Uterus (tissue), 4 donors: ENCODE results near the gene PTPRQ. TPM values are rescaled to one million over a fixed set of nuclear protein-coding genes. Genes with fewer than 3 reads are reported as not detected.

Experiments
- DNase-seq, 2 donors: peaks; one replicate each; pipeline ENCODE4 v3.0.0-alpha.2; 2019 to 2020
- H3K27ac ChIP-seq, 2 donors: fragments of 200-600 bp; sonication (generic); 1 replicate in 1 of 2; 2 replicates in 1 of 2; pipeline ENCODE4 v1.5.1; 2016 to 2018
- H3K27me3 ChIP-seq, 2 donors: fragments of 200-600 bp; sonication (generic); one replicate each; pipeline ENCODE4 v1.5.1; 2018 to 2019; ENCODE audit warnings: control low read depth in 1 of 2
- H3K36me3 ChIP-seq, 2 donors: fragments of 200-600 bp; sonication (generic); one replicate each; pipeline ENCODE4 v1.5.1; 2019; ENCODE audit warnings: control low read depth in 1 of 2
- H3K4me1 ChIP-seq, 2 donors: fragments of 200-600 bp; sonication (generic); one replicate each; pipeline ENCODE4 v1.5.1; 2018 to 2019; ENCODE audit warnings: control low read depth in 1 of 2
- H3K4me3 ChIP-seq, 2 donors: fragments of 200-600 bp; sonication (generic); 1 replicate in 1 of 2; 2 replicates in 1 of 2; pipeline ENCODE4 v1.5.1; 2018 to 2019; ENCODE audit warnings: mild to moderate bottlenecking in 1 of 2
- H3K9me3 ChIP-seq, 2 donors: fragments of 200-600 bp; sonication (generic); one replicate each; pipeline ENCODE4 v1.5.1; 2019; ENCODE audit warnings: control low read depth in 1 of 2
- POLR2A ChIP-seq, 2 donors: fragments of 450-650 bp; IDR thresholded peaks; one replicate each; pipeline ENCODE4 v1.6.1; 2016; ENCODE audit warnings: antibody characterized with exemption in 2 of 2, mild to moderate bottlenecking in 1 of 2, moderate library complexity in 1 of 2
- intact Hi-C: fragments of 100-400 bp; cut with DNase I; formaldehyde crosslinking; loops from one replicate; pipeline ENCODE4 v1.15.1; 2023; ENCODE audit warnings: low total_unique reads
- total RNA-seq, 4 donors: library from RNA; depleted of rRNA in 3 of 4; stranded (reverse); fragments of >200 nt in 3 of 4; gene quantifications; one replicate each; pipeline versions ENCODE4 v1.1.0 to v1.2.4, GENCODE V29; 2014 to 2023
- TF ChIP-seq, protein P1 (sequence below), 4 experiments: fragments of 200-600 bp in 2 of 4; fragments of 450-650 bp in 2 of 4; sonication (generic) in 2 of 4; IDR thresholded peaks; one replicate each; pipeline ENCODE4 v1.5.1; 2016 to 2019; ENCODE audit warnings: antibody characterized with exemption in 4 of 4, mild to moderate bottlenecking in 2 of 4, moderate library complexity in 1 of 4
- donor health status: DM: yes; HTN: yes; CAD: no.

The PTPRQ gene
- total RNA-seq, 4 donors from 2014 or later: 0.29 to 1.3 (median 1.0) TPM; not detected in 1

- no peak for TF ChIP-seq POLR2A (IDR thresholded peaks at IDR 0.05)
- TF ChIP-seq, protein P1, sequence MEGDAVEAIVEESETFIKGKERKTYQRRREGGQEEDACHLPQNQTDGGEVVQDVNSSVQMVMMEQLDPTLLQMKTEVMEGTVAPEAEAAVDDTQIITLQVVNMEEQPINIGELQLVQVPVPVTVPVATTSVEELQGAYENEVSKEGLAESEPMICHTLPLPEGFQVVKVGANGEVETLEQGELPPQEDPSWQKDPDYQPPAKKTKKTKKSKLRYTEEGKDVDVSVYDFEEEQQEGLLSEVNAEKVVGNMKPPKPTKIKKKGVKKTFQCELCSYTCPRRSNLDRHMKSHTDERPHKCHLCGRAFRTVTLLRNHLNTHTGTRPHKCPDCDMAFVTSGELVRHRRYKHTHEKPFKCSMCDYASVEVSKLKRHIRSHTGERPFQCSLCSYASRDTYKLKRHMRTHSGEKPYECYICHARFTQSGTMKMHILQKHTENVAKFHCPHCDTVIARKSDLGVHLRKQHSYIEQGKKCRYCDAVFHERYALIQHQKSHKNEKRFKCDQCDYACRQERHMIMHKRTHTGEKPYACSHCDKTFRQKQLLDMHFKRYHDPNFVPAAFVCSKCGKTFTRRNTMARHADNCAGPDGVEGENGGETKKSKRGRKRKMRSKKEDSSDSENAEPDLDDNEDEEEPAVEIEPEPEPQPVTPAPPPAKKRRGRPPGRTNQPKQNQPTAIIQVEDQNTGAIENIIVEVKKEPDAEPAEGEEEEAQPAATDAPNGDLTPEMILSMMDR (IDR thresholded peaks at IDR 0.05): no peak
- Histone ChIP-seq H3K27ac (no peak overlapping the region), H3K27me3 (no peaks in the 10 kb centered on the region), H3K36me3 (no peaks in the 10 kb centered on the region), H3K4me3 (no peak overlapping the region), H3K9me3 (no peaks in the 10 kb centered on the region), H3K4me1 (no peaks in the 10 kb centered on the region)
- DNase-seq: no peak
- intact Hi-C loops: no loop called here
Observed at GRCh38 chr12:80494836-80495235, 50.8 kb downstream of the PTPRQ start.

- no peak for TF ChIP-seq POLR2A (IDR thresholded peaks at IDR 0.05)
- TF ChIP-seq, protein P1 (IDR thresholded peaks at IDR 0.05): no peak
- H3K9me3 ChIP-seq: no peaks in the 10 kb centered on the region
- H3K36me3 ChIP-seq: no peaks in the 10 kb centered on the region
- no peaks in the 10 kb centered on the region for H3K4me1 ChIP-seq
- DNase-seq: no peak
- no peak overlapping the region for H3K27ac ChIP-seq
- H3K27me3 ChIP-seq: no peaks in the 10 kb centered on the region
- H3K4me3 ChIP-seq: no peak overlapping the region
- intact Hi-C loops: no loop called here
Observed at GRCh38 chr12:80498059-80498728, 54.2 kb downstream of the PTPRQ start.

DNA sequence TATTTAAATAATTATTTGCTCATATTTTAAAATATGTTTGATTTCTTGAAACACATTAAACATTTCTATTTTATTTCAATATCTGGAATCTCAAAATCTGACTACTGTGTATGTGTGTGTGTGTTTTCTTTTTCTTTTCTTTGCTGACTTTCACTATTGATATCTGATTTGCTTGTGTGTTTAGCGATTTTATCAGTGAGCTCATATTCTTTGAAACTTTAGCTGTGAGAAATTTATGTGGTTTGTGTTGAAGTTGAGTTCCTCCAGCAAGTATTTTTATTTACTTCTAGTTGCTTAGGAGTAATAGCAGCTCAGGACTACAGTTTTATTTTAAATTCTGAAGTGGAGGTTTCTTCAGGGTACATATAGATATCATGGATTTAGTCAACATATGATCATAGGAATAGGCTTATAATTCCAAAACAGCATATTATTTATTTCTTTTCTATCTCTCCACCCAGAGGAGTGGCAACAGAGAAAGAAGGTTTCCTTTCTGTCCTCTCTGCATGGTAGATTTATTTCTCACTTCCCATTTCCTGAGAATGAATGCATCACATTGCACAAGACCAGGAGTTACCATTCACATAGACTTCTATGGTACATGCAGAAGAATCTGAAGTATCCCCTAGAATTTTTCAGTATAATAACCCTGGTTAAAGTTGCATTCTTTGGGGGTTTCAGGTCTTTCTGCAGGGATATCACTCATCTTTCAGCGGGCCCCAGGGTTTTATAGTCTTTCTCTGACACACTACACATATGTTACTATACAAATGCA is 60.5 kb downstream of the PTPRQ start:
- no peaks in the 10 kb centered on the region for H3K9me3 ChIP-seq
- no peak for DNase-seq
- H3K4me1 ChIP-seq: no peaks in the 10 kb centered on the region
- no peak overlapping the region for H3K4me3 ChIP-seq
- no peaks in the 10 kb centered on the region for H3K36me3 ChIP-seq
- no peaks in the 10 kb centered on the region for H3K27me3 ChIP-seq
- TF ChIP-seq, protein P1 (IDR thresholded peaks at IDR 0.05): no peak
- TF ChIP-seq POLR2A (IDR thresholded peaks at IDR 0.05): no peak
- intact Hi-C loops: no loop called here
- H3K27ac ChIP-seq: no peak overlapping the region

- no peaks in the 10 kb centered on the region for H3K9me3 ChIP-seq
- H3K27ac ChIP-seq: no peak overlapping the region
- intact Hi-C loops: no loop called here
- DNase-seq: no peak
- no peak overlapping the region for H3K4me3 ChIP-seq
- TF ChIP-seq POLR2A (IDR thresholded peaks at IDR 0.05): no peak
- no peaks in the 10 kb centered on the region for H3K4me1 ChIP-seq
- H3K27me3 ChIP-seq: no peaks in the 10 kb centered on the region
- no peaks in the 10 kb centered on the region for H3K36me3 ChIP-seq
Observed at GRCh38 chr12:80509781-80510556, 65.9 kb downstream of the PTPRQ start.

- no peaks in the 10 kb centered on the region for H3K36me3 ChIP-seq
- DNase-seq: no peak
- no peaks in the 10 kb centered on the region for H3K27me3 ChIP-seq
- H3K4me3 ChIP-seq: no peak overlapping the region
- intact Hi-C loops: no loop called here
- no peaks in the 10 kb centered on the region for H3K4me1 ChIP-seq
- no peak overlapping the region for H3K27ac ChIP-seq
- no peak for TF ChIP-seq POLR2A (IDR thresholded peaks at IDR 0.05)
- TF ChIP-seq, protein P1 (IDR thresholded peaks at IDR 0.05): no peak
- no peaks in the 10 kb centered on the region for H3K9me3 ChIP-seq
Observed at GRCh38 chr12:80512781-80513180, 68.7 kb downstream of the PTPRQ start.
